Measurements from ENCODE around the gene PRKG1.
"Not testable (repeated sequence)": the region's sequence is repeated elsewhere in the genome, so short reads cannot be mapped to it uniquely, and the experiment has no call there.

PRKG1 gene

GRCh38 chr10:52145636-52146035 is 1071.3 kb downstream of the PRKG1 start:
- no peak for DNase-seq (ENCODE audit: low spot score)
- Mint-ChIP-seq H3K4me3 (no peak overlapping the region), H3K27ac (no peak overlapping the region), H3K27me3 (ENCODE audit: low read depth) (no peaks in the 10 kb centered on the region), H3K36me3 (ENCODE audit: low read depth) (no peaks in the 10 kb centered on the region), H3K4me1 (ENCODE audit: low read depth) (no peaks in the 10 kb centered on the region), H3K9me3 (no peaks in the 10 kb centered on the region)

GRCh38 chr10:52146766-52147165 is 1072.5 kb downstream of the PRKG1 start:
- DNase-seq (ENCODE audit: low spot score), result no peak
- H3K4me3 Mint-ChIP-seq, result no peak overlapping the region

GRCh38 chr10:52170776-52171175 is 1096.5 kb downstream of the PRKG1 start:
- DNase-seq (ENCODE audit: low spot score), result no peak
- Mint-ChIP-seq H3K27ac (no peak overlapping the region), H3K9me3 (no peaks in the 10 kb centered on the region), H3K4me1 (ENCODE audit: low read depth) (no peaks in the 10 kb centered on the region), H3K27me3 (ENCODE audit: low read depth) (no peaks in the 10 kb centered on the region), H3K36me3 (ENCODE audit: low read depth) (no peaks in the 10 kb centered on the region), H3K4me3 (no peak overlapping the region)

More at GRCh38 chr10:52146766-52147165, 1072.5 kb downstream of the PRKG1 start:
- H3K9me3 Mint-ChIP-seq, result no peaks in the 10 kb centered on the region
- no peaks in the 10 kb centered on the region for H3K36me3 Mint-ChIP-seq (ENCODE audit: low read depth)
- no peaks in the 10 kb centered on the region for H3K4me1 Mint-ChIP-seq (ENCODE audit: low read depth)
- no peak overlapping the region for H3K27ac Mint-ChIP-seq
- H3K27me3 Mint-ChIP-seq (ENCODE audit: low read depth), result no peaks in the 10 kb centered on the region

- H3K4me3 Mint-ChIP-seq, result no peak overlapping the region
- no peaks in the 10 kb centered on the region for H3K36me3 Mint-ChIP-seq (ENCODE audit: low read depth)
- H3K9me3 Mint-ChIP-seq, result no peaks in the 10 kb centered on the region
- H3K4me1 Mint-ChIP-seq (ENCODE audit: low read depth), result no peaks in the 10 kb centered on the region
- no peak for DNase-seq (ENCODE audit: low spot score)
- no peaks in the 10 kb centered on the region for H3K27me3 Mint-ChIP-seq (ENCODE audit: low read depth)
- no peak overlapping the region for H3K27ac Mint-ChIP-seq
Observed at GRCh38 chr10:52172581-52172980, 1098.3 kb downstream of the PRKG1 start.

- Mint-ChIP-seq H3K27me3 (ENCODE audit: low read depth) (no peaks in the 10 kb centered on the region), H3K4me3 (no peak overlapping the region), H3K27ac (no peak overlapping the region), H3K36me3 (ENCODE audit: low read depth) (no peaks in the 10 kb centered on the region), H3K4me1 (ENCODE audit: low read depth) (no peaks in the 10 kb centered on the region), H3K9me3 (peaks cover 3% of the 10 kb centered on the region)
- DNase-seq (ENCODE audit: low spot score), result no peak
Observed at GRCh38 chr10:52185256-52185655, 1111.0 kb downstream of the PRKG1 start.

GRCh38 chr10:52187521-52188258 is 1113.4 kb downstream of the PRKG1 start:
- Mint-ChIP-seq H3K36me3 (ENCODE audit: low read depth) (no peaks in the 10 kb centered on the region), H3K4me3 (no peak overlapping the region), H3K4me1 (ENCODE audit: low read depth) (no peaks in the 10 kb centered on the region), H3K27ac (no peak overlapping the region), H3K27me3 (ENCODE audit: low read depth) (no peaks in the 10 kb centered on the region), H3K9me3 (no peaks in the 10 kb centered on the region)
- no peak for DNase-seq (ENCODE audit: low spot score)

- no peak for DNase-seq (ENCODE audit: low spot score)
- Mint-ChIP-seq H3K4me1 (ENCODE audit: low read depth) (no peaks in the 10 kb centered on the region), H3K27me3 (ENCODE audit: low read depth) (no peaks in the 10 kb centered on the region), H3K36me3 (ENCODE audit: low read depth) (no peaks in the 10 kb centered on the region), H3K27ac (no peak overlapping the region), H3K4me3 (no peak overlapping the region), H3K9me3 (no peaks in the 10 kb centered on the region)
Observed at GRCh38 chr10:52191049-52191448, 1116.8 kb downstream of the PRKG1 start.

- H3K27me3 Mint-ChIP-seq (ENCODE audit: low read depth), result no peaks in the 10 kb centered on the region
Observed at GRCh38 chr10:52194191-52194590, 1119.9 kb downstream of the PRKG1 start.

GRCh38 chr10:52194716-52195115 is 1120.4 kb downstream of the PRKG1 start:
- no peak for DNase-seq (ENCODE audit: low spot score)
- no peak overlapping the region for H3K27ac Mint-ChIP-seq
- no peaks in the 10 kb centered on the region for H3K27me3 Mint-ChIP-seq (ENCODE audit: low read depth)
- no peak overlapping the region for H3K4me3 Mint-ChIP-seq
- no peaks in the 10 kb centered on the region for H3K9me3 Mint-ChIP-seq
- no peaks in the 10 kb centered on the region for H3K36me3 Mint-ChIP-seq (ENCODE audit: low read depth)
- H3K4me1 Mint-ChIP-seq (ENCODE audit: low read depth), result no peaks in the 10 kb centered on the region

More at GRCh38 chr10:52194191-52194590, 1119.9 kb downstream of the PRKG1 start:
- DNase-seq (ENCODE audit: low spot score), result no peak
- Mint-ChIP-seq H3K4me1 (ENCODE audit: low read depth) (no peaks in the 10 kb centered on the region), H3K4me3 (no peak overlapping the region), H3K27ac (no peak overlapping the region), H3K9me3 (no peaks in the 10 kb centered on the region), H3K36me3 (ENCODE audit: low read depth) (no peaks in the 10 kb centered on the region)

GRCh38 chr10:52197098-52197497 is 1122.8 kb downstream of the PRKG1 start:
- Mint-ChIP-seq H3K9me3 (no peaks in the 10 kb centered on the region), H3K4me3 (no peak overlapping the region), H3K27ac (no peak overlapping the region), H3K36me3 (ENCODE audit: low read depth) (no peaks in the 10 kb centered on the region), H3K27me3 (ENCODE audit: low read depth) (no peaks in the 10 kb centered on the region), H3K4me1 (ENCODE audit: low read depth) (no peaks in the 10 kb centered on the region)
- no peak for DNase-seq (ENCODE audit: low spot score)

GRCh38 chr10:52198540-52198939 is 1124.3 kb downstream of the PRKG1 start:
- H3K4me1 Mint-ChIP-seq (ENCODE audit: low read depth), result no peaks in the 10 kb centered on the region
- no peak overlapping the region for H3K27ac Mint-ChIP-seq
- H3K36me3 Mint-ChIP-seq (ENCODE audit: low read depth), result no peaks in the 10 kb centered on the region
- no peak overlapping the region for H3K4me3 Mint-ChIP-seq
- no peaks in the 10 kb centered on the region for H3K9me3 Mint-ChIP-seq
- DNase-seq (ENCODE audit: low spot score), result no peak
- H3K27me3 Mint-ChIP-seq (ENCODE audit: low read depth), result no peaks in the 10 kb centered on the region

GRCh38 chr10:52204906-52205305 is 1130.6 kb downstream of the PRKG1 start:
- H3K4me3 Mint-ChIP-seq; H3K36me3 Mint-ChIP-seq (ENCODE audit: low read depth); DNase-seq (ENCODE audit: low spot score); H3K4me1 Mint-ChIP-seq (ENCODE audit: low read depth); H3K27me3 Mint-ChIP-seq (ENCODE audit: low read depth); H3K27ac Mint-ChIP-seq; H3K9me3 Mint-ChIP-seq: not testable (repeated sequence)

- no peak for DNase-seq (ENCODE audit: low spot score)
- no peak overlapping the region for H3K4me3 Mint-ChIP-seq
- H3K27me3 Mint-ChIP-seq (ENCODE audit: low read depth), result no peaks in the 10 kb centered on the region
- no peaks in the 10 kb centered on the region for H3K9me3 Mint-ChIP-seq
- H3K4me1 Mint-ChIP-seq (ENCODE audit: low read depth), result no peaks in the 10 kb centered on the region
- H3K36me3 Mint-ChIP-seq (ENCODE audit: low read depth), result no peaks in the 10 kb centered on the region
- no peak overlapping the region for H3K27ac Mint-ChIP-seq
Observed at GRCh38 chr10:52208365-52208764, 1134.1 kb downstream of the PRKG1 start.

GRCh38 chr10:52210161-52210560 is 1135.9 kb downstream of the PRKG1 start:
- Mint-ChIP-seq H3K4me3 (no peak overlapping the region), H3K27ac (no peak overlapping the region)
- no peak for DNase-seq (ENCODE audit: low spot score)

GRCh38 chr10:52212062-52212461 is 1137.8 kb downstream of the PRKG1 start:
- DNase-seq (ENCODE audit: low spot score), result no peak
- Mint-ChIP-seq H3K9me3 (no peaks in the 10 kb centered on the region), H3K4me1 (ENCODE audit: low read depth) (no peaks in the 10 kb centered on the region), H3K36me3 (ENCODE audit: low read depth) (no peaks in the 10 kb centered on the region), H3K4me3 (no peak overlapping the region), H3K27me3 (ENCODE audit: low read depth) (no peaks in the 10 kb centered on the region), H3K27ac (no peak overlapping the region)

More at GRCh38 chr10:52210161-52210560, 1135.9 kb downstream of the PRKG1 start:
- H3K4me1 Mint-ChIP-seq (ENCODE audit: low read depth), result no peaks in the 10 kb centered on the region
- no peaks in the 10 kb centered on the region for H3K27me3 Mint-ChIP-seq (ENCODE audit: low read depth)
- H3K9me3 Mint-ChIP-seq, result no peaks in the 10 kb centered on the region
- H3K36me3 Mint-ChIP-seq (ENCODE audit: low read depth), result no peaks in the 10 kb centered on the region
